SJSA1 (cell line): ENCODE data around the gene LACTB. TPM values are rescaled to one million over a fixed set of nuclear protein-coding genes. Genes with fewer than 3 reads are reported as not detected.

Experiments
- DNase-seq, 2 experiments: peaks; one replicate each; pipeline ENCODE4 v3.0.0-alpha.2; 2015 to 2020; ENCODE audit warnings: low spot score in 2 of 2, low read depth in 1 of 2
- H3K27ac ChIP-seq: fragments of 250-450 bp; sonication (Bioruptor Pico); 2 replicates; pipeline ENCODE4 v1.5.1; 2020; ENCODE audit warnings: mild to moderate bottlenecking, moderate library complexity
- H3K27me3 ChIP-seq: fragments of 250-450 bp; sonication (Bioruptor Pico); replicated peaks from 2 replicates; pipeline ENCODE4 v1.5.1; 2020; ENCODE audit warnings: mild to moderate bottlenecking, moderate library complexity
- H3K36me3 ChIP-seq: fragments of 250-450 bp; sonication (Bioruptor Pico); 2 replicates; pipeline ENCODE4 v1.5.1; 2020; ENCODE audit warnings: mild to moderate bottlenecking
- H3K4me1 ChIP-seq: fragments of 250-450 bp; sonication (Bioruptor Pico); replicated peaks from 2 replicates; pipeline ENCODE4 v1.6.1; 2021; ENCODE audit warnings: mild to moderate bottlenecking
- H3K4me3 ChIP-seq: fragments of 250-450 bp; sonication (Bioruptor Pico); 2 replicates; pipeline ENCODE4 v1.5.1; 2020; ENCODE audit warnings: mild to moderate bottlenecking
- H3K9me3 ChIP-seq: fragments of 250-450 bp; sonication (Bioruptor Pico); replicated peaks from 2 replicates; pipeline ENCODE4 v1.5.1; 2020; ENCODE audit warnings: mild to moderate bottlenecking
- total RNA-seq: library from RNA; depleted of rRNA; stranded (reverse); fragments of >200 nt; shearing (Covaris generic); gene quantifications from 2 replicates; pipeline ENCODE4 v1.2.3, GENCODE V29; 2014

Gene LACTB
- total RNA-seq, 1 experiment from 2014 or later, result 71.8 TPM

GRCh38 chr15:63083044-63083443 lies 38.6 kb upstream of the LACTB start:
- no peak overlapping the region for H3K27ac ChIP-seq
- H3K4me1 ChIP-seq, result peaks cover 22% of the 10 kb centered on the region
- no peaks in the 10 kb centered on the region for H3K9me3 ChIP-seq
- H3K27me3 ChIP-seq, result no peaks in the 10 kb centered on the region
- H3K36me3 ChIP-seq, result no peaks in the 10 kb centered on the region
- DNase-seq, result no peak
- no peak overlapping the region for H3K4me3 ChIP-seq

DNA sequence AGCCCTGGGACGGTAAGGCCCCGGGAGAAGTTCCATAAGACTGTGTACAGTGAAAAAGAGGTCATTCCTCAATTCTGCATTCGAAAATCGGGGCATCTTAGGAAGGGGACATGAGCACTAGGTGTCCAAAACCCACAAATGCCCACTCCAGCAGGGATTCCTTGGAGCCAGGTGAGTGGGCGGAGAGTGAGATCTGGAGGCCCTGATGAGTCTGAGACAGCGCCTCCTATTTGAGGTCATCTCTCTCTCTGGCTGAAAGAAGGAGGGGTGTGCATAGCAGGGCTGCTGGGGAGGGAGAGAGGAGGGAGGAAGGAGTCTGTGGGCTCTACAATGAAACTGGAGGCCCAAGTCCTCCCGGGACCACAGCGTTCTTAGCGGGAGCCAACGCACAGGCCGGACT lies 38.1 kb upstream of the LACTB start:
- Histone ChIP-seq H3K27ac (no peak overlapping the region), H3K36me3 (no peaks in the 10 kb centered on the region)
- DNase-seq, result no peak

DNA sequence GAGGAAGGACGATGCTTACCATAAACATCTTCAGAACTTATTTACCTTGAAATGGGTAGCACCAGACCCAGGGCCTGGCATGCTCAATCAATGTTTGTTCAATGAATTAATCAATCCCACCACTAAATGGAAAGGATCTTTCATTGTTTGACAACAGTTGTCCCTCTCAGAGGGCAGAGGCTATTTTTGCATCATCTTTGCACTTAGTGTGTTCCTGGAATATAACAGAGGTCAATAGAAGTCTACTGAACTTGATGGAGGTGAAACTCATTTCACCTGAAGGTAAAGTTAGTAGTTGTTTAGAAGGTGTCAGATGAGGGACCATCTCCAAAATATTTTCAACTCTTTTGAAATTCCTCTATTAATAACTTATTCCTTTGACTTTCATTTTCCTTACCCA lies 36.9 kb upstream of the LACTB start:
- Histone ChIP-seq H3K27me3 (no peaks in the 10 kb centered on the region), H3K36me3 (no peaks in the 10 kb centered on the region), H3K4me1 (peaks cover 35% of the 10 kb centered on the region), H3K4me3 (no peak overlapping the region), H3K9me3 (no peaks in the 10 kb centered on the region), H3K27ac (no peak overlapping the region)
- no peak for DNase-seq

More for the DNA sequence above, 38.1 kb upstream of the LACTB start:
- H3K4me3 ChIP-seq, result no peak overlapping the region
- peaks cover 25% of the 10 kb centered on the region for H3K4me1 ChIP-seq
- no peaks in the 10 kb centered on the region for H3K27me3 ChIP-seq
- H3K9me3 ChIP-seq, result no peaks in the 10 kb centered on the region

- H3K27me3 ChIP-seq, result no peaks in the 10 kb centered on the region
- DNase-seq, result no peak
- H3K36me3 ChIP-seq, result no peaks in the 10 kb centered on the region
- no peak overlapping the region for H3K27ac ChIP-seq
- H3K4me3 ChIP-seq, result no peak overlapping the region
- H3K9me3 ChIP-seq, result no peaks in the 10 kb centered on the region
- H3K4me1 ChIP-seq, result peaks cover 35% of the 10 kb centered on the region
Observed at GRCh38 chr15:63085289-63085688, 36.4 kb upstream of the LACTB start.

DNA sequence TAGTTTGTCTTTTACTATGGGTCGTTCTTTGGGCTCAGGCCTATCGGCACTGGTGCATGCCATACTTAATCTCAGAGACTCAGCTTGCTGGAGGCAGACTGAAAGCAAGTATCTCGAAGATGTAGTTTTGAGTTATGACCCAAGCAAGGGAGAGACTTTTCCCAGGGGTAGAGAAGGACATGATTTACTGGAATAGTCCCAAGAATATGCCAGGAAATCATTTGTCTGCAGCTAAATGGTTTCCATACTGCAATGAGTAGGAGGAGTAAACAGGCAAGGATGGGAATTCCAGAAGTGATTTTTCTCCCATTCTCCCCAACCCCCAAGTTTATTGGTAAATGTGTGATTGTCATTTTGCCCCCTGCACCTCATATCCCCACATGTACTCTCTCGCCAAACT lies 35.4 kb upstream of the LACTB start:
- H3K27me3 ChIP-seq, result no peaks in the 10 kb centered on the region
- no peak overlapping the region for H3K27ac ChIP-seq
- H3K4me1 ChIP-seq, result peaks cover 38% of the 10 kb centered on the region
- no peak overlapping the region for H3K4me3 ChIP-seq
- H3K36me3 ChIP-seq, result no peaks in the 10 kb centered on the region
- H3K9me3 ChIP-seq, result no peaks in the 10 kb centered on the region
- DNase-seq, result no peak

DNA sequence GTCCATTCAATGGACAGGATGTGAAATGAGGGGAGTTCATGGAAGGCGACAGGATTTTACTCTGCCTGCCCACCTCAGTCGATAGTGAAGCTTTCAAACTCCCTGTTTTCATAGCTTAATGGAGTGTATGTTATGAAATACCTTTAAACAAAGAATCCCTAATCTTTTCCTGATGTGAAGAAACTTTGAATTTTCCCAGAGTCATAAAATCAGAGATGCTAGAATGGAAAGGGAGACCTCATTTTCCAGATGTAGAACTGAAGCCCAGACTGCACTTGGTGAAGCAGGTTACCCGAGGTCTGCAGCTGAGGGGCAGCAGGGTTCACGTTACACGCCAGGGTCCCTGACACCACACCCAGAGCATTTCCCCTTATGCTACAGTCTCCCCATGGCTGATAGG lies 34.7 kb upstream of the LACTB start:
- no peak for DNase-seq
- Histone ChIP-seq H3K4me3 (no peak overlapping the region), H3K27me3 (no peaks in the 10 kb centered on the region), H3K27ac (no peak overlapping the region), H3K9me3 (no peaks in the 10 kb centered on the region), H3K36me3 (no peaks in the 10 kb centered on the region), H3K4me1 (peaks cover 45% of the 10 kb centered on the region)

DNA sequence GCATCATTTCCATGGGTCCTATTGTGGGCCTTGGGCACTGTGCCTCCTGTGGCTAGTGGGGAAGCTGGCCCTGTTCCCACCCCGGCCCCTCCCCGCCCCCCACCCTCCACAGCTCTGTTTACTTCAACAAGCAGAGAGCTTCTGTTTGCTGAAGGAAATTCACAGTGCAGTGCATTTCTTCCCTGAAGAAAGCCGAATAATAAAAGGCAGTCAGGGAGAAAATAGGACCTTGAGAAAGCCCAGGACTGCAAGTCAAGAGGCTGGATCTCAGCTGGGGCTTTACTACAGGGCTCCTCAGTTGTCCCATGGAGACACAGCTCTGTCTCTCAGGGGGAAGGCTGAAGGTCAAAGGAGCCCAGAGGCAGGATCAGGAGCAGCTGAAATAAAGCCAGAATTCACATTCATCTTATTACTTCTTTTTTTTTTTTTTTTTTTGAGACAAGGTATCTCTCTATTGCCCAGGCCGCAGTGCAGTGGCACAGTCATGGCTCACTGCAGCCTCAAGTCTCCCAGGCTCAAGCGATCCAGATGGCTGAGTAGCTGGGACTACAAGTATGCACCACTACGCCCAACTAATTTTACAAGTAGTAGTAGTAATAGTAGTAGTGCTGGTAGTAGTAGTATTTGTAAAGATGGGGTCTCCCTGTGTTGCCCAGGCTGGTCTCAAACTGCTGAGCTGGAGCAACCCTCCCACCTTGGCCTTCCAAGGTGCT lies 33.0 kb upstream of the LACTB start:
- no peak overlapping the region for H3K4me3 ChIP-seq
- no peaks in the 10 kb centered on the region for H3K36me3 ChIP-seq
- H3K9me3 ChIP-seq, result no peaks in the 10 kb centered on the region
- H3K4me1 ChIP-seq, result peaks cover 51% of the 10 kb centered on the region
- no peaks in the 10 kb centered on the region for H3K27me3 ChIP-seq
- DNase-seq, result no peak
- H3K27ac ChIP-seq, result peak overlapping the region; percentile 88

DNA sequence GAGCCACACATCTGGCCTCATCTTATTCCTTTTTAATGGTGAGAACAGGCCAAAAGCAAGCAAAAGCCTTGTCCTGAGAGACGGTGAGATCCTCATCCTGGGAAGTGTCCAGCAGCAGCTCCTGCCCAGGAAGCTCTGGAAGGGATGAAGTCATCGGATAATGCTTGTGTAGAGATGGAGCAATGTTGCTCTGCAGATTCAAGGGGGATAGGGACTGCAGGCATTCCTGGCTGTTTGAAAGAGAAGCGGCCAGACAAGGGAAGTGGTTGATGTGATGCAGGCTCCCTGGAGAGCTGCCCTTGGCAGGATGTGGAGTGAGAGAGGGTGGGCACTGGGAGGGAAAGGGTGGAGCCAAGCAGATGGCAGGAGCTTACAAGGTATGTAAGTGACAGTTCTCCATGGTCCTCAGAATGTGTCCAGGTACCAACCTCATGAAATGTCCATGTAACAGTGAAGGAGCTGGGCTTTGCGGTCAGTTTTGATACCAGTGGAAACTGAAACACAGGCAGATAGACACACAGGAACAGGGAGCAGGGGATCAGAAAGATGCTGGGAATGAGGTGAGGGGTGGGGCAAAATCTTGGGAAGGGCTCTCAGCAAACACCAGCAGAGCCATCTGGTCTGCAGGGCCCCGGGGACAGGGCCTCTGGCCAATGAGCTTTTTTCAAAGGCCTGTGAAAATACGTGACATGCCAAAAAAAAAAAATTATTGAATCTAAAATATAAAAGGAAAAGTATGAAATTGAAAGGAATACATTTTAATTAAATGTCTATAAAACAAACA lies 32.2 kb upstream of the LACTB start:
- H3K27me3 ChIP-seq, result no peaks in the 10 kb centered on the region
- H3K27ac ChIP-seq, result peak overlapping the region; percentile 88
- H3K4me3 ChIP-seq, result no peak overlapping the region
- H3K4me1 ChIP-seq, result peaks cover 59% of the 10 kb centered on the region
- no peaks in the 10 kb centered on the region for H3K9me3 ChIP-seq
- no peaks in the 10 kb centered on the region for H3K36me3 ChIP-seq
- DNase-seq, result peak; percentile 81 to 88

- Histone ChIP-seq H3K4me1 (peaks cover 69% of the 10 kb centered on the region), H3K27me3 (no peaks in the 10 kb centered on the region), H3K9me3 (no peaks in the 10 kb centered on the region), H3K27ac (peak overlapping the region; percentile 88), H3K36me3 (no peaks in the 10 kb centered on the region), H3K4me3 (no peak overlapping the region)
- peak; percentile 84 to 86 for DNase-seq
Observed at GRCh38 chr15:63090472-63090871, 31.2 kb upstream of the LACTB start.

DNA sequence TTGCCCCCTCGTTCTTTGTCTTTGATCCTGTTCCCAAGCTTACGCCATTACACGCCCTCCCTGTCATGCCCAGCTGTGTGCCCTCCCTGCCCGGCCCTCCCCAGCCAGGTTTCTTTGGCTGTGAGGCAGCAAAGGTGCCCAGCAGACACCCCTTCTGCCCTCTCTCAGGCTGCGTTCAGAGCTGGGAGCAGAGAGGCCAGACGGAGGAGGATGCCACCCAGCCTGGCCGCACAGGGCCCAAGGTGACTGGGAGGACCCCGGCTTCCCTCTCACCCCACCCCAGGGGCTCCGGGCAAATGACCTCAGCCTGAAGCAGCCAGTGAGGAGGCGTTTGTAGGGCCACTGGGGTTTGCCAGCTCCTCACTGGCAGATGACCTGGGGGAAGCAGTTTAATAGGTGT lies 30.8 kb upstream of the LACTB start:
- Histone ChIP-seq H3K4me3 (no peak overlapping the region), H3K9me3 (no peaks in the 10 kb centered on the region), H3K27me3 (no peaks in the 10 kb centered on the region), H3K36me3 (no peaks in the 10 kb centered on the region), H3K27ac (peak overlapping the region; percentile 88), H3K4me1 (peaks cover 73% of the 10 kb centered on the region)
- DNase-seq, result peak in 1 of 2 experiments; percentile 52

GRCh38 chr15:63091679-63092446 lies 29.8 kb upstream of the LACTB start:
- H3K9me3 ChIP-seq, result no peaks in the 10 kb centered on the region
- H3K4me1 ChIP-seq, result peaks cover 75% of the 10 kb centered on the region
- peak overlapping the region; percentile 88; the same call in 1 of the 2 replicates for H3K27ac ChIP-seq
- no peak overlapping the region for H3K4me3 ChIP-seq
- H3K27me3 ChIP-seq, result no peaks in the 10 kb centered on the region
- DNase-seq, result no peak
- H3K36me3 ChIP-seq, result no peaks in the 10 kb centered on the region

DNA sequence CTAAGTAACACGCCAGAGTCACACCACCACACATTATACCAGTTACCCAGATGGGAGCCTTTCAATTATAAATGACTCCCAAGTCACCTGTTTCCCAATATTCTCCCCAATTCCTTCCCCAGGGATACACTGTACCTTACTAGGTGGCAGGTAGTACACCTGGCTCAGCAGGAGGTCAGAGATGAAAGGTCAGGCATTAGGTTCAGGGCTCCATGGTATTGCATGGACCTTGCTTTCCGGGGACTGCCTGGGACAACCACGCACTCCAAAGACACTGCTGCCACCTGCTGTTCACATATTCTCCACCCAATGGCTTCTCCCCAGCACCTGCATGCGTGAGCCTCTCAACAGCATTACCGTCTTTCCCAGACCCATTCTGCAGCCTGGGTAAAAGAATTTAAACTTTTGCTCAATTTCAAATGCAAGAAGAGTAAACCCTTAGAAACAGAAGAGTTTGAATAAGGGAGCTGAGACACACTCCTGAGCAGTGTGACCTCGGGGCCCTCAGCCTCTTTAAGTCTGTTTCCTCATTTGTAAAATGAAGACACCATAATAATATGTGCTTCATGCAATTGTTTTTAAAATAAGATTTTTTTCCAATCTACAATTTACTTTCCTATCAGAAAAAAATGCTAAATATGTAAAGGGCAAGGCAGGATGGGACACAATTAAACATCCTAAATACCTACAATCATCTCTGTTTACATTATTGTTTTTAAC lies 28.0 kb upstream of the LACTB start:
- H3K4me1 ChIP-seq, result peaks cover 87% of the 10 kb centered on the region
- DNase-seq, result peak; percentile 78 to 79
- H3K27ac ChIP-seq, result peak overlapping the region; percentile 97
- no peaks in the 10 kb centered on the region for H3K27me3 ChIP-seq
- H3K36me3 ChIP-seq, result no peaks in the 10 kb centered on the region
- no peak overlapping the region for H3K4me3 ChIP-seq
- no peaks in the 10 kb centered on the region for H3K9me3 ChIP-seq

DNA sequence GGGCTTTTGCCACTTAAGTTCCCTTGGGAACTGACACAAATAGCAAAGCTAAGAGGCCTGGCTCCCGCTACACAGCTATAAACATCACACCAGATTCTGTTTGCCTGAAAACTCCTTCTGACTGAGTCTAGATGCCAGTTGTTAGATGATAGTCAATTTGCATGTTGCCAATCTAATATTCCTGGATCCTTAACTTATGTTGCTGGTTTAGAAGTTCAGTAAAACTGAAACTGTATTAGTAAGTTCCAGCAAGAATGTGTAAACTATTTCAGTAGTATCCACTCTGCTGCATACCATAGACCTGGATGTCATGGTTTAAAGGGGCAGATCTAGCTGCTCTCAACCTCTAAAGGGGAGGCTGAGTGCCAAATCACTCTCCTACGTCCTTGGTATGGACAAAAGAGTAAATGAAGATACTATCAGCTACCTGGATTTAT lies 27.1 kb upstream of the LACTB start:
- no peaks in the 10 kb centered on the region for H3K36me3 ChIP-seq
- H3K27ac ChIP-seq, result peak overlapping the region; percentile 97
- no peaks in the 10 kb centered on the region for H3K27me3 ChIP-seq
- no peaks in the 10 kb centered on the region for H3K9me3 ChIP-seq
- peaks cover 78% of the 10 kb centered on the region for H3K4me1 ChIP-seq
- peak; percentile 65 to 86 for DNase-seq
- H3K4me3 ChIP-seq, result no peak overlapping the region
